Measurements from ENCODE around the gene TTC7B.
"Not testable (repeated sequence)": the region's sequence is repeated elsewhere in the genome, so short reads cannot be mapped to it uniquely, and the experiment has no call there.

Gene TTC7B

DNA sequence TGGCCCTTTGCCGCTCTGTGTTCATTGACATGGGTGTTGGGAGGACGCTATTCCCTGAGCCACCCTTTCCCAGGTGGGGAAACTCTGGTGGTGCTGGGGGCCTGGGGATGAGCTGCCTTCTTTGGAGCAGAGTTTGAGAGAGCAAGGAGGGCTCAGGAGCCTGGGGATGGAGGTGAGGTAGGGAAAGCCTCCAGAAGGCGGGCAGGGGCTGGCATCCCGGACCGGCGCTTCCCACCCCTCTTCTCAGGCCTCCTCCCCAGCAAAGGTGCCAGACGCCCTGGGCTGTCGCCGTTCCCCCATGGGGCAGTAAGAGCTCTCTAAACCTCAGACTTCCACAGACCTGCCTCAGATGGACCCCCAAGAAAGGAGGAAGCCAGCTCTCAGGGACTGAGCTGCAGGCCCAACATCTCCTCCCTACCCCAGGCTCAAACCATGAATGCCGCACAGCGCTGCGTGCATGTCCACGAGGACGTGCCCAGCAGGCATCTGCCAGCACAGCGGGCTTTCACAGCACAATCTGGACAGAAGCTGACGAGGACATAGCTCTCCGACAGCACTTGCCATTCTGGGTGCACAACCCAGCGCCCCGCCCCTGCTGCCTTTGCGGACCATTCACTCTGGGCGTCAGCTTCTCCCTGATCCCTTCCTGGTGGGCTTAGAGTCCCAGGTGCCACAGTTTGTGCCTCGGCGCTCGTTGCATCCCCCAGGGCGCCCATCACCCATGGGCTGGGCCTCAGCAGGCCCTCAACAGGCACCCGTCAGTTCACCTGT lies 14.9 kb upstream of the TTC7B start:
- DNase-seq (ENCODE audit: low spot score): no peak

DNA sequence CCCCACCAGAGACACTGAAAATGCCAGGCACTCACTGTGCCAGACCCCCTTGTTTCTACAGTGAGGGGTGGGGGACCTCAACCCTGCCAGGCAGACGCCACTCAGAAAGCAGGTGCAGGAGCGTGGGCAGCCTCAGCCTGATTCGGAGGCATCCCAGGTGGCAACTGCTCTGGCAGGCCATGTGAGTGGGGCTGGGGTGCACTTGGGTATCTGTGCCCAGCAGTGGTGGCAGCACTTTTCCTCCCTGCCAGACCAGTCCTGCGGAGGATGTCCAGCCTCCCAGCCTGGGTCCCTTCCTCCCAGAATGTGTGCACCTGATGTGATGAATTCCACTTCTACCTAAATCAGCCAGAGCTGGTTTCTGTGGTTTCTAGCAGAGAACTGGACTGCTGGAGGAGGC lies 13.4 kb upstream of the TTC7B start:
- DNase-seq (ENCODE audit: low spot score): no peak

DNA sequence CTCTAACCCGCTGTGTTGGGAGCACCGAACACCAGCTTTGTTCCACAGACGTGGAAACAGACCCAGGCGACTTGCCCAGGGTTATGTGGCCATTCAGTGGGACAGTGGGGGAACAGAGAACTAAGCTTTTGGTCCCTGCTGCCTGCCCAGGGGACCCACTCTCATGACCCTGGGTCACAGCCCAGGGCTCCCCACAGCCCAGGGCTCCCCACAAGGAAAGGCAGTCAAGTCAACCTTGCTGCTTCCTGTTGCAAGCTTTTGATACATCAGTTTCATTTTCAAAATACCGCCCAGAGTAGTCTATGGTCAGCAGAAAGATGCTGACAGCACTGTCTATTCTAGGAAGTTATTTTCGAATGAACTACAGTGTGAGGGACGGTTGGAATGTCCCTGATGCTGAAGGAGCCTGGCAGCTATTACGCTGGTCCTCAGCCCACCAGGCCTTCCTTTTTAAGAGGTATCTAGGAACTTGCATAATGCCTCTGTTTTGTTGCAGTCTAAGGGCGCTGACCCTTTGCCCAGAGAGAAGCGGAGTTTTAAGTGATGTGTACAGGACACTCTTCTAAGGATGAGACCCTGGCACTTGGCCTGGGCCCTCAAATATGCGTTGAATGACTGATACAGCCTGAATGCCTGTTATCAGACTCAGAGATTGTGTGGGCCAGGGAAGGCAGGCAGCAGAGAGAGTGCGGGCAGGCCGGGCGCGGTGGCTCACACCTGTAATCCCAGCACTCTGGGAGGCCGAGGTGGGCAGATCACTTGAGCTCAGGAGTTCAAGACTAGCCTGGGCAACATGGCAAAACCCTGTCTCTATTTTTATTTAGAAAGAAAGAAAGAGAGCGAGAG lies 12.6 kb upstream of the TTC7B start:
- DNase-seq (ENCODE audit: low spot score): no peak

DNA sequence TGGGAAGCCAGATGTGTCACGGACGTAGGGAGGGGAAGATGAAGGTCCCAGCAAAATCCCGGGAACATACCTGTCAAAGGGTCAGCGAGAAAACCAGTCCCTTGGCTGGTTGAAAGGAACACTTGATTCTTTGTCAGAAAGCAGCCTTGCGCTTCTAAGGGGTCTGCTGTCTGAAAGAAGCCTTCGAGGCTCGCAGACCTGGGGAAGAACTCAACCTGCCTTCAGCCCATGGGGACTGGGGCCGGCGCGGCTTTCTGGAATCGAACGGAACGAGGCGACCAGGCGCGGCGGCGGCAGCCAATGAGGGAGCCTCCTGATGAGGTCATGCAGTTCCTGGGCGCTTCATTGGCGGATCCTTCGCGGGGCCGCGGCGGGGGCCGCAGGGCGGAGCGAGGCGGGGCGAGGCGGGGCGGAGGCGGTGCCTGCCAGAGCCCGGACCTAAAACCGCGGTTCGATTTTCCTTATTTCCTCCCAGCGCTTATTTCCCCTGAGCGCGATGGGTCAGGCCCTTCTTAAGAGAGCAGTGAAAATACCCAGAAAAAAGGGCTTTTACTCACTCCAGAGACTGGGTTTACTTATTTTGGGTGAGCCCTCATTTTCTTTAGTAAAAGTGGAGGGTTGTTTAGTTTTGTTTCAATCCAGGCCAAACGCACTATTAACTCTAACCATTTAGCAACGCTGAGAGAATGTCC lies 11.8 kb upstream of the TTC7B start:
- peak; percentile 91 for DNase-seq (ENCODE audit: low spot score)

DNA sequence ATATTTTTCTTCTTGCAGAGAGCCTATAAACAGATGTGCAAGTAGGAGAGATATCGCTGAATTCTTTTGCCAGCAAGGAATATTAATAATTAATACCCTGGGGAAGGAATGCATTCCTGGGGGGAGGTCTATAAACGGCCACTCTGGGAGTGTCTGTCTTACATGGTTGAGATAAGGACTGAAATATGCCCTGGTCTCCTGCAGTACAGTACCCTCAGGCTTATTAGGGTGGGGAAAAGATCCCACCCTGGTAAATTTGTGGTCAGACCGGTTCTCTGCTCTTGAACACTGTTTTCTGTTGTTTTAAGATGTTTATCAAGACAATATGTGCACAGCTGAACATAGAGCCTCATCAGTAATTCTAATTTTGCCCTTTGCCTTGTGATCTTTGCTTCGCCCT lies 7.3 kb upstream of the TTC7B start:
- DNase-seq (ENCODE audit: low spot score): not testable (repeated sequence)

DNA sequence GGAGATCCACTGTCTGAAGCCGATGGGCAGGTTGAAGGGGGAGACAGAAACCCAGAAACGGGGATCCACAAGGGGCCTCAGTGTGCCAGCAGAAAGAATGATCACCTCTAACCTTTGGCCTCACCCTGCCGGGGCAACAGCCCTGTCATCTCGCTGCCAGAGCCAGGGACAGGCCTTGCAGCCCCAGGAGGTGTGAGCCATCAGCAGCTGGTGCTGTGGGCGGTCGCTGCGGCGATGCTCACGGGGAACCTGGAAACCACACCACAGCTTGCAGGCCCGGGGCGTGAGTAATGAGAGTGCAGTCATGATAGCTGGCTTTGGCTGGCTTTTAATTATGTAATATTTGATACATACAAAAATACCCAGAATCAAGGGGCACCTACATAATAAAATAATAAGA lies 4.7 kb upstream of the TTC7B start:
- DNase-seq (ENCODE audit: low spot score): peak; percentile 77

DNA sequence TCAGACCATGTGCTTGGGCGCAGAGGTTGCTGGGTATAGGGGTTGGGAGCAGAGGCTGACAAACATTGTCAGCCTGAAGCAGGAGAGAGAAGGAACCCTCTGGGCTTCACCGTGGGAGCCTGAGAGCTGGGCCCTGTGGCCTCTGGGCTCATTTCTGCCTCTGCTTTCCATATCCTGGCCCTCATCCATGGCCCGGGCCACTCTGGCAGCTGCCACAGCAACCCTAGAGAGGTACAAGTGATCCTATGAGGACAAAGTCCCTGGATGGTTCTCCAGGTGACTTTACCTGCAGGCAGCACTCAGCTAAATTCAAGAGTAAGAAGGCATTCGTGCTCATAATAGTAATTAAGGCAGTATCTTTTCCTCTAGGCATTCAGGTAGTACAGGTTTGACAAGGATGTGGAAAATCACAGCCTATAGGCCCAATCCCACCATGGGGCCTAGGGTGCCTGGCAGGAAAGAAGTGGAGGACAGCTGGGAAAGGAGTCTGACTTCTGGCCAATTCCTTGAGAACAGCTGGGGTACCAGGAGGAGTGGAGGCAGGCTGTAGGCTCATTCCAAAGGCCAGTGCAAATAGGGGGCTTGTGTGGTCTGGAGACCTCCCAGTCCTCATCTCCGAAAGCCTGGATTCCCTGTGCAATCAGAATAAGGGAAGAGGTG lies 3.6 kb upstream of the TTC7B start:
- no peak for DNase-seq (ENCODE audit: low spot score)

DNA sequence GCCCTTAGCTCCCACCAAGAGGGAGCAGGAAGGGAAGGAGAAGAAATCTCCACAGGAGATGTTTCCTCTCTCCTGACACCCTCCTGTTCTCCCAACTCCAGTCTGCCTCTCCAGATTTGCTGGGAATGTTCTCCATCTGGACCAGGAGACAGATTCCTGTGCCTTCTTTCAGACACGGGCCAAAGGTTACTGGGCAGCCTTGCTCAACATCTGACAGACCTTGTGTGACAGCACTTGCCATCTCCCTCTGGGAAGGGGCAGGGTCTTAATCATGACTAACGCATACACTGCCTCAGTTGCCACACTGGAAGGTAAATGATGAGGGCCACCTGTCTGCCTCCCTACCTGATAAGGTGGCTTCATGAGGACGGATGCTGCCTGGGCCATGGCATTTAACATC lies 2.5 kb upstream of the TTC7B start:
- DNase-seq (ENCODE audit: low spot score): no peak

DNA sequence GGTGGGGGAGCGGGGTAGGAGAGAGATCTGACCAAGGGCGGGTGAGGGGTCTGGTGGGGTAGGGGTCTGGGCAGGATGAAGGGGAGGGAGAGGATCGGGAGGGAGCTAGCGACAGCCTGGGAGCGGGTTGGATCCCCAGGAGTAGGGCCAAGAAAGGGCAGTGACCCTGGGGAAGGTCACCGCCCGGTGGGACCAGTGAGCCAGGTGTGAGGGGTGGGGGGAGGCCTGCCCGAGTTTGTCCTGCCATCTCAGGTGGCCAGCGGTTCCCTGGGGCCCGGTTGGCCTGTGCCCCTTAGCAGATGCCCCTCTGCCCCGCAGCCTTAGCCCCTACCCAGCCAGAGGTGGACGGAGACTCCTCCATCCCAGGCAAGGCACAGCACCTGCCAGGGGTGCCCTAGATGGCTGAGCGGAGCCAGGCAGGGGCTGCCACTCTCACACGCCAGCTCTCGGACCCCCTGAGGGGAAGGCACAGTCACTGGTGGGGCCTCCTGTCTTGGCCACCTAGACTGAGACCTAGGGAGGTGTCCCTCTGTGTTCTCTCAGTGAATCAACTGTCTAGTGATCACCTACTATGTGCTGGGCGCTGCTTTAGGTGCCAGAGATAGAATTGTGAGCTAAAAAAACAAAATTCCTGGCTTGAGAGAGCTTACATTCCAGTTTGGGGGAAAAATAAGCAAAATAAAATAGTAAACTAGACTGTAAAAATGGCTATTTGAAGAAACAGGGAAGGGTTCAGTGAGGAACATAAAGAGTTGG lies 629 bp upstream of the TTC7B start:
- DNase-seq (ENCODE audit: low spot score): no peak

DNA sequence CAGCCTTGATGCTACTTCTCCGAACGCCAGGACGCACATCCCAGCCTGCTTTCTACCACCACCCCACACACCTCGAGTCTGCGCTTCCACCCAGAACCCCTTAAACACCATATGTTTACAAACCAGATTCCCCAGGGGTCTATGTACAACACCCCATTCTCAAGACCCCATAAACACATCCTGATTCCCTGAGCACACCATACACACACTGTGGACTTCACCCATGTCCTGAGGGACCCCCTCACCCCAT lies 733 bp downstream of the TTC7B start:
- no peak for DNase-seq (ENCODE audit: low spot score)

DNA sequence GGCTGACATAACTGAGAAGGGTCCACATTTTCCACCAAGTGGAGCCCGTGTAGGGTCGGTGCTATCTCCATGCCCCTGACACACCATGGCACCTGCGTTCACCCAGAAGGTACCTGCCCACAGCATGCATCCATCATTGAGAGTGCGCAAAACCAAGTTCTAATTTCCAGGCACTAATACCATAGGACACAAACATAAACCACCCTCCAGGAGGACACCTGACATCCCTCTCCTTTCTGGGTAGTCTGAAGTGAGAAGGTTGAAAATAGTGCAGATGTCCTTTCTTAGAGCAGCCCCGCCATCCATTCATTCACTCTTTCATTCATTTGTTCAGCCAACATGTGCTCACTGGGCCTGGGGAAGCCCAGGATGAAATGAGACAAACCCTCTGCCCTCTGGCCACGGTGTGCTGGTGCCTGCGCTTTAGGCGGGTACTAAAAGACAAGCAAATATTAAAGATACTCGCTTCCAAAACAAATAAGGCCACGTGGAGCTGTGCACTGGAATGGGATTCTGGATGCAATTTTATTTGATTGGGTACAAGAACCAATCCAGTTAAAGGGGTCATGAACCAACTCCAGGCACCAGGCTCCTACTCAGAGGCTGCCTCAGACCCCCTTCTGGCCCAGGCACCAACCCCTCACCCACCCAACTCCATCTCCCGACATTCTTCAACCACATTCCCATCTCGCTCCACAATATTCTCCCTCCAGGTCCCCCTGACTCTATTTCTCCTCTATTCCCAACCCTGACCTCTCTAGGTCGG lies 1.2 kb downstream of the TTC7B start:
- no peak for DNase-seq (ENCODE audit: low spot score)

DNA sequence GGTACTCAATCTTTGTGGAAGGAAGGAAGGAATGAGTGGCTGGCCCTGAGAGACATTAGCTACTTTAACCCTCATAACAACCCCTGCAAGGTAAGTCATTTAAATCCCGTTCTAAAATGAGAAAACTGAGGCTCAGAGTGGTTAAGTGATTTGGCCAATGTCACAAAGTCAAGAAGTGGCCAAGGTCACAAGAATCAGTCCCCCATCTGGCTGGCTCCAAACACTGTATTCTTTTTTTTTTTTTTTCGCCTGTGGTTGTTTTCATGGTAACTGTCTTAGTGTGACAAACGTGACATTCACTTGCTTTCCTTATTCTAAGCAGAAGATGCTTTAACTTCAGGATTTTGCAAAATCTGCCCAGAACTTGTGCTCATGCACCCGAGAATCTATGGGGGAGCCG lies 2.8 kb downstream of the TTC7B start:
- no peak for DNase-seq (ENCODE audit: low spot score)

DNA sequence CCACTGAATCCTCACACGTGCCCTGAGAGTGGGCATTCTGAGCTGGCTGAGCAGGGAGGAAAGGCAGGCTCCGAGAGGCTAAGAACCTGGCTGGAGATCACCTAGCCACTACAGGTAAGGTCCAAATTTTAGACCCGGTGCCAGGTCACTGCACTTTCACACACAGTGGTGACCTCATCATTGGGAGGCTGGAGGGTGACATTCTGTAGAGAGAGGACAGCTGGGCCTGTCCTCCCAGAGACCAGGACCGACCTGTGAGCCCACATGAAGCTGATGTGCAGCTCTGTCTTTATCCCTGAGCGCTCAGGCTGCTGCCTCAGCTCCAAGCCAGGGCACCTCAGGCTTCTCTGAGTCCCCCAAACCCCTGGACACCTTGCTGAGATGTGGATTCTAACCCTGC lies 4.1 kb downstream of the TTC7B start:
- DNase-seq (ENCODE audit: low spot score): no peak

DNA sequence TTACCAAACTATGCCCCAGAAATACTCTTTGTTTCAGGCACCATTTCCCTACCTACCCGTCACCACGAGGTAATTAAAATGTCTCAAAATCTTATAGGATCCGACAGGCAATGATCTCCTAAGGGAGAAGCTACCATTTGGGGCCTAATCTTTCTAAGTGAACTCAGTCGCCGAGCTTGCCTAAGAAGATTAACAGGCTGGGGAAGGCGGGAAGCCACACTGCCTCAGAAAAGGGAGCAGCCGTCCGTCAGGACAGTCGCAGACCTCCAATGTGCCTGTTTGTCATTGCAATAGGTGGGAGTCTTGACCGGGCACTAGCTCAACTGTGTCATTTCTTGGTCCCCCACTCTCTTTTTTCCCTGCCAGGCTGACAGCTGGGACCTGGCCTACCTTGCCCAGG lies 4.6 kb downstream of the TTC7B start:
- no peak for DNase-seq (ENCODE audit: low spot score)

DNA sequence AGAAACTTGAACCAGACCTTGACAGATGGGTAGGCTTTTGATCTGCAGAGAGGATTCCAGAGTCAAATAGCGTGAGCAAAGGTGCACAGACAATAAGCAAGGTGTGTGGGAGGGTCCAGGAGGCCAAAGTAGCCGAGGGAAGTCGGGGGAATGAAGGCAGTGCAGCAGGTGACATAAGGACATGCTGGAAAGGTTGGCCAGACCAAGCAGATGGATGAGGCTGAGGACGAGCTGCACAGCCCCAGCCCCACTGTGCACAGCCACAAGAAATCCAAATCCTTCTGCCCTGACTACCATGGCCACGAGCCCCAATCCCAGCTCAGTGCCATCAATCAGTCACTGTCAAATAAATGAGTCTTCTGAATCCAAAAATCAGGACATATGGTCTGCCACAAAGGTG lies 5.4 kb downstream of the TTC7B start:
- DNase-seq (ENCODE audit: low spot score): no peak

DNA sequence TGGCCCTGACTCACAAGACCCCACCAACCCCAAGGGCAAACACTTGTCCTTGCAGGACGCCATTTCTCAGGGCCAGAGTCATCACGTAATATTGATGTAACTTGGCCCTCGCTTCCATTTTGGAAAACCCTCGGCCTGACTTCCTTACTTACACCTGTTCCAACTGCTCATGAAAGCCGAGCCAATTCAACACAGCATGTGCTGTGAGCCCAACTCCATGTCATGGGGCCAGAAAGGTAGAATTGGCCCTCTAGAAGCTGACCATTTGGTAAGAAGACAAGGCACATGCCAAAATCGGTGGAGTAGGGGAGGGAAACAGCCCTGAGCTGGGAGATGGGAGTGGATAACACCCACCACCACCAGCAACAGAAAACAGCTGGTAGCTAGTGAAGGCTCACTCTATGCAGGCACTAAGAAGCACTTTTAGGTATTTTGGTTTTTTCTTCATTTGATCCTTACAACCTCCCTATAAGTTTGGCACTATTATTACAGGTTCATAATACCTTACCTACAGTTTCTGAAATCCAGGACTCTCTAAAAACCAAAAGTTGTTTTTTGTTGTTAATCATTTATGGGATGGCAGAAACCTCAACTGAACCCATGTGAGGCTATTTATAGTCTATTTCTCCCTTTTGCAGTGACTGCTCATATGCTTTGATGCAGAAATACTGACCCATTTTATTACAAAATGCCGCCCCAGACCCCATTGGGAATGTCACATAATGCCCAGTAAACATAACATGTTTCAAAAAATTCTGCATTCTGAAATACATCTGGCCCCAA lies 6.5 kb downstream of the TTC7B start:
- DNase-seq (ENCODE audit: low spot score): no peak

DNA sequence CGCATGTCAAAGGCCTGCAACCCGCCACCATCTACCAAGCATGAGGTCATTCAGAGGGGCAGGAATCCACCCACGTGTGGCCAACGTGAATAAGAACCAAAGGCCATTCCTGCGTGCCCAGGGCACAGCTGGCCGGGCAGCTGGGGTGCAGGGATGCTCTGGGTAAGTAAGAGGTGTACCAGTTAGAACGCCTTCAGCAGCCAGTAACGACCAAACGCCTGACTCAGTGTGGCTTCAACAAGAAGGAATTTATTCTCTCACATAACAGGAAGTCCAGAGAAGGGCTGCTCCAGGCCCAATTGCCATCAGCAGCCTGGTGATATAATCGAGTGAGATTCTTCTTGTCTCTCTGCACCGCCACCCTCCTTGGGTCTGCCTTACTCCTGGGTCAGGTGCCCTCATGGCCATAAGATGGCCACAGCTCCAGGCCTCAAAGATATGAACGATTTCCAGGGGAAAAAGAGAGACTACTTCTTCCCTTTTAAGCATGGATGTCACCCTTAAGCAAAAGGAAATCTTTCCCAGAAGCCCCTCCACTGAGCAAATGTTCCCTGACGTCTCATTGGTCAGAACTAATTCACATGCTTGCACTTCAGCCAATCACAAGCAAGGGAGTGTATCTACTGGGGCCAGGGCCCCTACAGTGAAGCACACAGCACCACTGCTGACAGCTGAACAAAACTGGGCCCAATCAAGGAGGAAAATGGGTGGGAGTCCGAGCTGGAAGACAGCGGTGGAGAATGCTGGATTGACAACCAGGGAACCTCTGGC lies 7.3 kb downstream of the TTC7B start:
- DNase-seq (ENCODE audit: low spot score): peak; percentile 92

DNA sequence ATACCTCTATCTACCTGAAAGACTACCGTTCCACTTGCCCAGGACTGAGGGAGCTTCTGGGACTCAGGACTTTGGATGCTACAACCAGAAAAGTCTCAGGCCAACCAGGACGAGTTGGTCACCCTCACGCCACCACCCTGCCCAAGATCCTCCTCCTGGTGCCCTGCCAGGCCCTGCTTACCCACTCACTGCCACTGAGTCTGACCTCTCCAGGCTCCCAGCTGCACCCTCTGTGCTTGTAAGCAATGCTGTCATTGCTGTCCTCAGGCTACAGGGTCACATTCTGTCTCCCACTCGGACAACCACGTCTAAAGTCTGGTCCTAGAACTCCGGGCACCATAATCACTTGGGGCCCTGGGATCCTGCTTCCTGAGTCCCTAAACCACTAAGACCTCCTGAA lies 9.2 kb downstream of the TTC7B start:
- no peak for DNase-seq (ENCODE audit: low spot score)

DNA sequence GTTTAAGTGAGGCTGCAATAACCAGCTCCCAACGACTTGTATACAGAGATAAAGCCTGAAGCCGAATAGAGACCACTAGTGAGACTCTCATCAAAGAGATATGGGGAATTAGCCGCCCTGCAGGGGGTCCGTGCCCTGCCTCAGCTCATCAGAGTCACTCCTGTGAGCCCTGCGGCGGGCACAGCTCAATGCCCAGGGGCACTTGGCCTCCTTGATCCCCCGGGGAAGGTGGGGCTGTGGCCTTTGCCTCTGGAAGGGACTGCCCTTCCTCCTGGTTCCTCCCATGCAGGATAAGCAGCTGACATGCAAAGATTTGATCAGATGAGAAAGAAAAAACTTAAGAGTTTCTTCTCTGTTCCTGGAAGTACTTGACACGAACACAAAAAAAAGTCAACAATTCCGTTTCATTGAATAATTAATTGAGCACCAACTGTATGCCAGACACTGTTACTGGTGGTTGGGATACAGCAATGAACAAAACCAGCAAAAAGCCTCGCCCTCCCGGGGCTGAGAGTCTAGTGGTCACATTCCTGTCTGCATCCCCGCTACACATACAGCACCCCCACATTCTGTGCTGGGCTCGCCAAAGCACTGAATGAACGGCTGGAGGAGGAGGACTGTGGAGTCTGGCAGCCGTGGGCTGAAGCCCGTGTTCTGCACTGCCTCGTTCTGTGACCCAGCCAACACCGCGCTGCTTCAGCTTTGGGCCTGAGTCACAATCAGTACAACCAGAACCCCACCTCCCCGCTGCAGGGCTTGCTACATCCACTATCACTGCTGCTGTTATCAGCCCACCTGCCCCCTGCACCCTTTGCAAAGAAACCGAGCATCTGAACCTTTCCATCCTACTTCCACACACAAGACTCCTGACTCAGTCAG lies 10.3 kb downstream of the TTC7B start:
- no peak for DNase-seq (ENCODE audit: low spot score)

All from kidney tubule cell (primary cell).